Hepatic stellate cell (primary cell): ENCODE data around the gene PIWIL1.

Experiments used
- DNase-seq: peaks from one replicate; pipeline ENCODE4 v3.0.0; 2011; ENCODE audit warnings: low spot score

PIWIL1 gene

GRCh38 chr12:130374083-130374482 is 36.4 kb downstream of the PIWIL1 start:
- no peak for DNase-seq

GRCh38 chr12:130375296-130376287 is 37.9 kb downstream of the PIWIL1 start:
- no peak for DNase-seq

GRCh38 chr12:130382818-130383217 is 45.1 kb downstream of the PIWIL1 start:
- no peak for DNase-seq

- no peak for DNase-seq
Observed at GRCh38 chr12:130384234-130384633, 46.5 kb downstream of the PIWIL1 start.

GRCh38 chr12:130385193-130385592 is 47.5 kb downstream of the PIWIL1 start:
- no peak for DNase-seq

- DNase-seq, result no peak
Observed at GRCh38 chr12:130391186-130391585, 53.5 kb downstream of the PIWIL1 start.

- no peak for DNase-seq
Observed at GRCh38 chr12:130394906-130395305, 57.2 kb downstream of the PIWIL1 start.

- no peak for DNase-seq
Observed at GRCh38 chr12:130396667-130397066, 59.0 kb downstream of the PIWIL1 start.

- no peak for DNase-seq
Observed at GRCh38 chr12:130398100-130398848, 60.6 kb downstream of the PIWIL1 start.

- no peak for DNase-seq
Observed at GRCh38 chr12:130401703-130402102, 64.0 kb downstream of the PIWIL1 start.

- no peak for DNase-seq
Observed at GRCh38 chr12:130405332-130405731, 67.6 kb downstream of the PIWIL1 start.

- no peak for DNase-seq
Observed at GRCh38 chr12:130412384-130412783, 74.7 kb downstream of the PIWIL1 start.

GRCh38 chr12:130413909-130414308 is 76.2 kb downstream of the PIWIL1 start:
- no peak for DNase-seq

- DNase-seq, result no peak
Observed at GRCh38 chr12:130414381-130414780, 76.7 kb downstream of the PIWIL1 start.

GRCh38 chr12:130418251-130418650 is 80.6 kb downstream of the PIWIL1 start:
- no peak for DNase-seq

GRCh38 chr12:130419116-130419515 is 81.4 kb downstream of the PIWIL1 start:
- DNase-seq, result no peak

- no peak for DNase-seq
Observed at GRCh38 chr12:130420071-130420470, 82.4 kb downstream of the PIWIL1 start.

- no peak for DNase-seq
Observed at GRCh38 chr12:130421896-130422295, 84.2 kb downstream of the PIWIL1 start.
